ENCODE measurements around the gene OR2T35. TPM values are rescaled to one million over a fixed set of nuclear protein-coding genes. Genes with fewer than 3 reads are reported as not detected.

OR2T35 gene
- total RNA-seq, 4 donors from 2014 or later = not detected

GRCh38 chr1:248593226-248593625 is 51.9 kb downstream of the OR2T35 start:
- H3K27me3 ChIP-seq = no peaks in the 10 kb centered on the region
- H3K4me3 ChIP-seq (replicated peaks in 1 of 3) = no peak overlapping the region
- no peaks in the 10 kb centered on the region for H3K9me3 ChIP-seq
- no peak for TF ChIP-seq POLR2A (IDR thresholded peaks at IDR 0.05)
- TF ChIP-seq CTCF (IDR thresholded peaks at IDR 0.05) = no peak
- intact Hi-C loops (cut with DNase I) = no loop called here
- no peak overlapping the region for H3K27ac ChIP-seq
- no peaks in the 10 kb centered on the region for H3K4me1 ChIP-seq
- WGBS, 2 donors = 80 to 91% methylated on average over 5 of the region's 5 CpGs
- DNase-seq = no peak
- no peaks in the 10 kb centered on the region for H3K36me3 ChIP-seq

GRCh38 chr1:248592655-248593054 is 52.4 kb downstream of the OR2T35 start:
- TF ChIP-seq CTCF (IDR thresholded peaks at IDR 0.05) (no peak), POLR2A (IDR thresholded peaks at IDR 0.05) (no peak)
- H3K4me3 ChIP-seq (replicated peaks in 1 of 3) = no peak overlapping the region
- no peaks in the 10 kb centered on the region for H3K27me3 ChIP-seq
- no peaks in the 10 kb centered on the region for H3K9me3 ChIP-seq
- 72 to 83% methylated on average over 1 of the region's 1 CpG for WGBS, 2 donors
- no peak for DNase-seq
- H3K36me3 ChIP-seq = no peaks in the 10 kb centered on the region
- no peaks in the 10 kb centered on the region for H3K4me1 ChIP-seq
- intact Hi-C loops (cut with DNase I) = no loop called here
- H3K27ac ChIP-seq = no peak overlapping the region

- Histone ChIP-seq H3K27ac (no peak overlapping the region), H3K9me3 (no peaks in the 10 kb centered on the region), H3K4me3 (replicated peaks in 1 of 3) (no peak overlapping the region), H3K36me3 (no peaks in the 10 kb centered on the region), H3K4me1 (no peaks in the 10 kb centered on the region), H3K27me3 (no peaks in the 10 kb centered on the region)
- intact Hi-C loops (cut with DNase I) = no loop called here
- no peak for DNase-seq
- TF ChIP-seq POLR2A (IDR thresholded peaks at IDR 0.05) (no peak), CTCF (IDR thresholded peaks at IDR 0.05) (no peak)
- 93% methylated on average over 17 of the region's 17 CpGs for WGBS, 2 donors
Measured at GRCh38 chr1:248590055-248590454, 55.0 kb downstream of the OR2T35 start.

- no peaks in the 10 kb centered on the region for H3K27me3 ChIP-seq
- no peak overlapping the region for H3K4me3 ChIP-seq (replicated peaks in 1 of 3)
- 77 to 81% methylated on average over 3 of the region's 3 CpGs for WGBS, 2 donors
- no peak for TF ChIP-seq CTCF (IDR thresholded peaks at IDR 0.05)
- DNase-seq = no peak
- no peak overlapping the region for H3K27ac ChIP-seq
- no peaks in the 10 kb centered on the region for H3K4me1 ChIP-seq
- no peaks in the 10 kb centered on the region for H3K9me3 ChIP-seq
- H3K36me3 ChIP-seq = no peaks in the 10 kb centered on the region
- intact Hi-C loops (cut with DNase I) = no loop called here
Measured at GRCh38 chr1:248589334-248589733, 55.7 kb downstream of the OR2T35 start.

Small RNA genes within 50 kb of the gene (small RNA-seq; reads per million reads assigned to genes)
- not detected for gene RF00019

Other genes starting within 250 kb of the OR2T35 start
- gene OR2T1, start 242.2 kb downstream of the OR2T35 start, total RNA-seq = not detected
- gene OR2T2, start 199.6 kb downstream of the OR2T35 start, total RNA-seq = not detected
- gene OR2T3, start 171.9 kb downstream of the OR2T35 start, total RNA-seq = not detected
- gene OR2T5, start 156.7 kb downstream of the OR2T35 start, total RNA-seq = not detected
- gene OR2G6, start 137.2 kb downstream of the OR2T35 start, total RNA-seq = not detected
- gene OR2T29, start 82.5 kb downstream of the OR2T35 start, total RNA-seq = not detected
- gene OR2T34, start 70.5 kb downstream of the OR2T35 start, total RNA-seq = not detected
- gene OR2T10, start 47.6 kb downstream of the OR2T35 start, total RNA-seq = not detected
- not detected for gene OR2T11, start 10.2 kb downstream of the OR2T35 start, total RNA-seq
- not detected for gene OR2T27, start 10.2 kb upstream of the OR2T35 start, total RNA-seq
- gene OR14I1, start 57.5 kb upstream of the OR2T35 start, total RNA-seq = not detected
- not detected for gene LYPD8, start 110.5 kb upstream of the OR2T35 start, total RNA-seq
- 10 to 100 TPM; 25.2 to 32.0 (median 30.0) TPM for gene SH3BP5L, start 180.6 kb upstream of the OR2T35 start, total RNA-seq
- gene ZNF672, start 192.9 kb upstream of the OR2T35 start, total RNA-seq = 10 to 100 TPM; 43.5 to 82.2 (median 53.7) TPM
- gene ZNF692, start 213.8 kb upstream of the OR2T35 start, total RNA-seq = 10 to 100 TPM; 17.2 to 59.7 (median 34.1) TPM